Measurements from ENCODE around the gene BACE2.

- TF ChIP-seq CTCF (optimal IDR thresholded peaks at IDR 0.05 in 1 of 3, IDR thresholded peaks at IDR 0.05 in 1 of 3, conservative IDR thresholded peaks at IDR 0.05 in 1 of 3; ENCODE audit: extremely low read depth in 1 of 3, insufficient read depth in 2 of 3, low read length in 3 of 3): no peak
- no peak for TF ChIP-seq EZH2 (IDR thresholded peaks at IDR 0.05; ENCODE audit: low read length)
Observed at GRCh38 chr21:41149199-41149598, 18.8 kb upstream of the BACE2 start.

Measured in keratinocyte (primary cell).